ENCODE data around the gene LSM2. TPM values are rescaled to one million over a fixed set of nuclear protein-coding genes. Genes with fewer than 3 reads are reported as not detected.

Gene LSM2
- total and polyA plus RNA-seq, 2 donors (not counting 1 experiment from before 2014, with no cell fraction given): 52.4 to 57.4 TPM

GRCh38 chr6:31815025-31815838 lies 8.5 kb upstream of the LSM2 start, which contains the start of the genes HSPA1A and HSPA1L:
TSS of gene HSPA1A (plus strand) at chr6:31815543. CDS start at chr6:31815757, 214 bp downstream.
TSS of gene HSPA1L (minus strand) at chr6:31815283. CDS start at chr6:31811972, 3,311 bp downstream.
- DNase-seq (peak; percentile 74), ATAC-seq (ENCODE audit: low read depth) (peak; percentile 59)
- Histone ChIP-seq H3K9me3 (ENCODE audit: control extremely low read depth in 1 of 3, control insufficient read depth in 2 of 3, insufficient read depth in 1 of 3, low read length in 2 of 3) (no peaks in the 10 kb centered on the region), H3K4me2 (replicated peaks; ENCODE audit: low read depth, low read length, poor library complexity, severe bottlenecking) (peak within 1 kb of the TSS; percentile 94), H3K79me2 (ENCODE audit: control insufficient read depth, insufficient read depth, low read length) (peaks cover 12% of the 10 kb centered on the region), H4K20me1 (ENCODE audit: control insufficient read depth, insufficient read depth, low read length, poor library complexity, severe bottlenecking) (no peaks in the 10 kb centered on the region), H2AFZ (ENCODE audit: insufficient read depth, low read depth, low read length, poor library complexity, severe bottlenecking) (peak within 1 kb of the TSS; percentile 87), H3K9ac (ENCODE audit: low read length) (peak within 1 kb of the TSS; percentile 69), H3K36me3 (replicated peaks in 1 of 2; ENCODE audit: control extremely low read depth in 1 of 2, control insufficient read depth in 1 of 2, extremely low read depth in 1 of 2, insufficient read depth in 2 of 2, low read length in 1 of 2) (no peaks in the 10 kb centered on the region), H3K27ac (ENCODE audit: low read length in 2 of 2) (peak within 1 kb of the TSS; percentile 11 to 73), H3K4me1 (ENCODE audit: control insufficient read depth in 2 of 2, insufficient read depth in 2 of 2, low read length in 2 of 2) (peaks cover 15 to 30% of the 10 kb centered on the region in 2 donors), H3K4me3 (ENCODE audit: control extremely low read depth in 1 of 5, extremely low read depth in 1 of 5, insufficient read depth in 1 of 5, low read depth in 2 of 5, low read length in 4 of 5) (peak within 1 kb of the TSS; percentile 50 to 79 (median 73)), H3K27me3 (replicated peaks in 1 of 4; ENCODE audit: control extremely low read depth in 1 of 4, control insufficient read depth in 3 of 4, insufficient read depth in 4 of 4, low read length in 3 of 4) (no peaks in the 10 kb centered on the region)
- Mint-ChIP-seq H3K4me3 (peak within 1 kb of the TSS; percentile 96), H3K27ac (peak within 1 kb of the TSS; percentile 93), H3K27me3 (no peaks in the 10 kb centered on the region), H3K4me1 (peaks cover 22% of the 10 kb centered on the region), H3K9me3 (ENCODE audit: insufficient read depth) (no peaks in the 10 kb centered on the region)
- POLR2A ChIA-PET: interaction anchor here (0.6 to 2.9 kb wide), 16 partner anchors 9 to 247 kb away, joined by 3 to 37 read pairs (median 6); partner anchors contain the start of genes DDAH2, LSM2, MPIG6B and MSH5
- CTCF ChIA-PET: interaction anchor here (0.9 to 3.6 kb wide), 9 partner anchors 9 to 134 kb away, joined by 3 to 49 read pairs (median 4); partner anchors contain the start of genes DDAH2, LSM2, LY6G5C and VARS1
- intact Hi-C loops (cut with micrococcal nuclease): loop anchor here (2.0 to 5.0 kb wide), 3 partner anchors 16 to 47 kb away; partner anchors contain the start of gene NEU1
- under 1% methylated on average over 48 of the region's 56 CpGs for WGBS (ENCODE audit: insufficient coverage)
- TF ChIP-seq EZH2 (IDR thresholded peaks at IDR 0.05; ENCODE audit: borderline replicate concordance, insufficient read depth, low read depth, low read length, poor library complexity, severe bottlenecking) (no peak), CTCF (IDR thresholded peaks at IDR 0.05) (no peak)
